Fibroblast of pulmonary artery (primary cell): ENCODE data around the gene INO80.

ENCODE experiments used
- DNase-seq: peaks from one replicate; pipeline ENCODE4 v3.0.0-alpha.2; 2010; ENCODE audit warnings: low read depth
- H3K4me3 ChIP-seq: replicated peaks from 2 replicates; pipeline ENCODE4 v1.5.1; 2011; ENCODE audit warnings: low read depth, mild to moderate bottlenecking, control low read depth, low read length, moderate library complexity
- CTCF ChIP-seq: IDR thresholded peaks from 2 replicates; pipeline ENCODE4 v1.5.1; 2011; ENCODE audit warnings: mild to moderate bottlenecking, control low read depth, low read length, inconsistent platforms; ENCODE audit errors: missing control alignments

The INO80 gene

GRCh38 chr15:41047474-41047873 lies 68.6 kb downstream of the INO80 start:
- TF ChIP-seq CTCF = no peak
- no peak overlapping the region for H3K4me3 ChIP-seq
- no peak for DNase-seq

GRCh38 chr15:41043276-41043951 lies 72.7 kb downstream of the INO80 start:
- DNase-seq = peak; percentile 88
- no peak overlapping the region for H3K4me3 ChIP-seq
- no peak for TF ChIP-seq CTCF

- DNase-seq = no peak
- TF ChIP-seq CTCF = no peak
- no peak overlapping the region for H3K4me3 ChIP-seq
Measured at GRCh38 chr15:41042851-41043250, 73.2 kb downstream of the INO80 start.

- TF ChIP-seq CTCF = no peak
- DNase-seq = no peak
- H3K4me3 ChIP-seq = no peak overlapping the region
Measured at GRCh38 chr15:41039121-41039520, 77.0 kb downstream of the INO80 start.

- no peak overlapping the region for H3K4me3 ChIP-seq
- DNase-seq = no peak
- no peak for TF ChIP-seq CTCF
Measured at GRCh38 chr15:41032079-41032328, 84.1 kb downstream of the INO80 start.

- no peak overlapping the region for H3K4me3 ChIP-seq
- no peak for TF ChIP-seq CTCF
- no peak for DNase-seq
Measured at GRCh38 chr15:41031232-41032078, 84.6 kb downstream of the INO80 start.

- H3K4me3 ChIP-seq = no peak overlapping the region
- TF ChIP-seq CTCF = no peak
- no peak for DNase-seq
Measured at GRCh38 chr15:41028853-41029252, 87.2 kb downstream of the INO80 start.
